SK-N-MC (cell line): Measurements from ENCODE around the gene PDS5B.

Source experiments
- EZH2 ChIP-seq: fragments of 200-600 bp; sonication (generic); IDR thresholded peaks from one replicate; pipeline ENCODE4 v1.6.1; 2017; ENCODE audit warnings: antibody characterized with exemption
- FOXP2 ChIP-seq: optimal IDR thresholded peaks from 2 replicates; pipeline ENCODE3; 2011; ENCODE audit warnings: mild to moderate bottlenecking, moderate library complexity; ENCODE audit not compliant: insufficient read depth; ENCODE audit errors: extremely low read length, control extremely low read depth
- POLR2AphosphoS5 ChIP-seq: IDR thresholded peaks from 2 replicates; pipeline ENCODE4 v1.6.1; 2012; ENCODE audit warnings: mild to moderate bottlenecking, low read depth, low read length, borderline replicate concordance

DNA sequence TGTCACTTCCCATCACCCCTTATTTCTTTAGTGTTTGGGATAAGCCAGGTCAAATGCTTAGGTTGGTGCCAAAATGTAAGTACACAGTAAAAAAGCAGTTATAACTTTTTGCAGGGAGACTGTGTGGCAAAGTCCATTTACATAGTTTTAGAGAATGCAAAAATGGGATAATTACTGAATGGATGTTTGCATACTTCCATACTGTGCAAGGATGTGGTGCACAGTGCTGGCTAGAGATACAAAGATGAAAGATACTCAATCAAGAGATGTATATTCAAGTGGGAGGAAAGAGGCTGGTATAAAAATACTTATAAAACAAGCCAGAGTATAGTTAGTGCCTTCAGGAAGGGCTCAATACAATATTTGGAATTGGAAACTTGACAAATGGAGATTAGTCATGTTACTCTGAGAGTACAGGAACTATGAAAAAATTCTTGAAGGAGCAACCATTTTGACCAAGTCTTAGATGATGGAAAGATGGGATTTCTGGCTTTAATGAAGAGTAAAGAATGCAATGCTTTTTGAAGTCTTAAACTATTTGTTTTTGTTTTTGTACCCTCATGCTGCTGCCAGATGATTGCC lies 8.0 kb downstream of the PDS5B start:
- TF ChIP-seq POLR2AphosphoS5, result no peak
- no peak for TF ChIP-seq EZH2
- TF ChIP-seq FOXP2, result no peak
